Measurements from ENCODE around the gene BASP1.
A peak's percentile ranks its signal among the peaks of the same experiment; 100 is the strongest.
"Not testable (repeated sequence)": the region's sequence is repeated elsewhere in the genome, so short reads cannot be mapped to it uniquely, and the experiment has no call there.

Gene BASP1

GRCh38 chr5:17190799-17191391 is 26.5 kb upstream of the BASP1 start:
- H3K36me3 ChIP-seq (ENCODE audit: control insufficient read depth in 2 of 2, insufficient read depth in 1 of 2, low read length in 2 of 2): no peaks in the 10 kb centered on the region
- H3K9me3 ChIP-seq (ENCODE audit: control insufficient read depth, insufficient read depth, low read depth, low read length): no peaks in the 10 kb centered on the region
- ChIA-PET POLR2A (interaction anchor here (1.9 kb wide), 1 partner anchor 58 kb away, joined by 4 read pairs; no protein-coding TSS in a partner anchor), CTCF (interaction anchor here (0.6 to 5.9 kb wide), 91 partner anchors 9 to 1871 kb away, joined by 3 to 94 read pairs (median 6); partner anchors contain the start of gene MYO10)
- H3K4me1 ChIP-seq (ENCODE audit: control insufficient read depth, insufficient read depth, low read length): 0 out of 2 replicates have a peak, but pooled peaks cover 5% of the 10 kb centered on the region
- H3K27ac ChIP-seq (ENCODE audit: extremely low read depth, low read depth, low read length): no peak overlapping the region
- TF ChIP-seq, protein P1, sequence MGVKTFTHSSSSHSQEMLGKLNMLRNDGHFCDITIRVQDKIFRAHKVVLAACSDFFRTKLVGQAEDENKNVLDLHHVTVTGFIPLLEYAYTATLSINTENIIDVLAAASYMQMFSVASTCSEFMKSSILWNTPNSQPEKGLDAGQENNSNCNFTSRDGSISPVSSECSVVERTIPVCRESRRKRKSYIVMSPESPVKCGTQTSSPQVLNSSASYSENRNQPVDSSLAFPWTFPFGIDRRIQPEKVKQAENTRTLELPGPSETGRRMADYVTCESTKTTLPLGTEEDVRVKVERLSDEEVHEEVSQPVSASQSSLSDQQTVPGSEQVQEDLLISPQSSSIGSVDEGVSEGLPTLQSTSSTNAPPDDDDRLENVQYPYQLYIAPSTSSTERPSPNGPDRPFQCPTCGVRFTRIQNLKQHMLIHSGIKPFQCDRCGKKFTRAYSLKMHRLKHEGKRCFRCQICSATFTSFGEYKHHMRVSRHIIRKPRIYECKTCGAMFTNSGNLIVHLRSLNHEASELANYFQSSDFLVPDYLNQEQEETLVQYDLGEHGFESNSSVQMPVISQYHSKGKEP (tag by site-specific recombination; IDR thresholded peaks at IDR 0.05): peak; percentile 88
- TF ChIP-seq ZNF600 (tag by site-specific recombination; IDR thresholded peaks at IDR 0.05) (no peak), ZFP3 (tag by site-specific recombination; IDR thresholded peaks at IDR 0.05; ENCODE audit: low read depth) (no peak)
- H3K4me3 ChIP-seq (ENCODE audit: low read depth, low read length): no peak overlapping the region

DNA sequence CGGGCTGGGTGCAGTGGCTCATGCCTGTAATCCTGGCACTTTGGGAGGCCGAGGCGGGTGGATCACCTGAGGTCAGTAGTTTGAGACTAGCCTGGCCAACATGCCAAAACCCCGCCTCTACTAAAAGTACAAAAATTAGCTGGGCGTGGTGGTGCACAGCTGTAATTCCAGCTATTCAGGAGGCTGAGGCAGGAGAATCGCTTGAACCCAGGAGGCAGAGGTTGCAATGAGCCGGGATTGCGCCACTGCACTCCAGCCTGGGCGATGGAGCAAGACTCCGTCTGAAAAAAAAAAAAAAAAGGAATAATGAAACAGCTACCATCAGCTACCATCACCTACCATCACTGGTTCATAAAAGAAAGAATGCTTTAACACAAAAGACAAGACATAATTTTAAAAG is 25.9 kb upstream of the BASP1 start:
- H3K9me3 ChIP-seq (ENCODE audit: control insufficient read depth, insufficient read depth, low read depth, low read length); POLR2A ChIA-PET; H3K4me3 ChIP-seq (ENCODE audit: low read depth, low read length); H3K27ac ChIP-seq (ENCODE audit: extremely low read depth, low read depth, low read length); H3K4me1 ChIP-seq (ENCODE audit: control insufficient read depth, insufficient read depth, low read length); H3K36me3 ChIP-seq (ENCODE audit: control insufficient read depth in 2 of 2, insufficient read depth in 1 of 2, low read length in 2 of 2): not testable (repeated sequence)
- CTCF ChIA-PET: interaction anchor here (0.7 to 5.9 kb wide), 31 partner anchors 8 to 734 kb away, joined by 3 to 94 read pairs (median 9); no protein-coding TSS in a partner anchor

- Histone ChIP-seq H3K36me3 (ENCODE audit: control insufficient read depth in 2 of 2, insufficient read depth in 1 of 2, low read length in 2 of 2) (no peaks in the 10 kb centered on the region), H3K4me1 (ENCODE audit: control insufficient read depth, insufficient read depth, low read length) (0 out of 2 replicates have a peak, but pooled peaks cover 5% of the 10 kb centered on the region), H3K9me3 (ENCODE audit: control insufficient read depth, insufficient read depth, low read depth, low read length) (no peaks in the 10 kb centered on the region), H3K27ac (ENCODE audit: extremely low read depth, low read depth, low read length) (no peak overlapping the region), H3K4me3 (ENCODE audit: low read depth, low read length) (no peak overlapping the region)
- CTCF ChIA-PET: interaction anchor here (0.6 to 5.9 kb wide), 12 partner anchors 11 to 644 kb away, joined by 3 to 94 read pairs (median 12); no protein-coding TSS in a partner anchor
- POLR2A ChIA-PET: interaction anchor here (0.6 kb wide), 1 partner anchor 124 kb away, joined by 3 read pairs; no protein-coding TSS in a partner anchor
- TF ChIP-seq MYNN (tag by site-specific recombination; IDR thresholded peaks at IDR 0.05; ENCODE audit: borderline replicate concordance): no peak
- TF ChIP-seq ZIC2 (tag by site-specific recombination; IDR thresholded peaks at IDR 0.05): no peak
- no peak for TF ChIP-seq KLF7 (tag by site-specific recombination; IDR thresholded peaks at IDR 0.05; ENCODE audit: borderline replicate concordance)
- no peak for TF ChIP-seq ZNF335 (tag by site-specific recombination; conservative IDR thresholded peaks at IDR 0.05)
- no peak for TF ChIP-seq KLF9 (tag by site-specific recombination; IDR thresholded peaks at IDR 0.05; ENCODE audit: low read depth)
- no peak for TF ChIP-seq ZFP3 (tag by site-specific recombination; IDR thresholded peaks at IDR 0.05; ENCODE audit: low read depth)
- no peak for TF ChIP-seq ZNF391 (tag by site-specific recombination; IDR thresholded peaks at IDR 0.05; ENCODE audit: borderline replicate concordance, low read depth)
- TF ChIP-seq, protein P2, sequence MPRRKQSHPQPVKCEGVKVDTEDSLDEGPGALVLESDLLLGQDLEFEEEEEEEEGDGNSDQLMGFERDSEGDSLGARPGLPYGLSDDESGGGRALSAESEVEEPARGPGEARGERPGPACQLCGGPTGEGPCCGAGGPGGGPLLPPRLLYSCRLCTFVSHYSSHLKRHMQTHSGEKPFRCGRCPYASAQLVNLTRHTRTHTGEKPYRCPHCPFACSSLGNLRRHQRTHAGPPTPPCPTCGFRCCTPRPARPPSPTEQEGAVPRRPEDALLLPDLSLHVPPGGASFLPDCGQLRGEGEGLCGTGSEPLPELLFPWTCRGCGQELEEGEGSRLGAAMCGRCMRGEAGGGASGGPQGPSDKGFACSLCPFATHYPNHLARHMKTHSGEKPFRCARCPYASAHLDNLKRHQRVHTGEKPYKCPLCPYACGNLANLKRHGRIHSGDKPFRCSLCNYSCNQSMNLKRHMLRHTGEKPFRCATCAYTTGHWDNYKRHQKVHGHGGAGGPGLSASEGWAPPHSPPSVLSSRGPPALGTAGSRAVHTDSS (tag by site-specific recombination; IDR thresholded peaks at IDR 0.05): no peak
- no peak for TF ChIP-seq PRDM4 (tag by site-specific recombination; IDR thresholded peaks at IDR 0.05)
- TF ChIP-seq ZNF677 (tag by site-specific recombination; IDR thresholded peaks at IDR 0.05): no peak
- no peak for TF ChIP-seq ZNF561 (tag by site-specific recombination; IDR thresholded peaks at IDR 0.05; ENCODE audit: borderline replicate concordance)
- no peak for TF ChIP-seq ZNF148 (tag by site-specific recombination; IDR thresholded peaks at IDR 0.05; ENCODE audit: borderline replicate concordance)
- no peak for TF ChIP-seq ZNF324 (tag by site-specific recombination; IDR thresholded peaks at IDR 0.05)
- TF ChIP-seq SALL2 (tag by site-specific recombination; IDR thresholded peaks at IDR 0.05; ENCODE audit: borderline replicate concordance): no peak
- TF ChIP-seq ZNF16 (tag by site-specific recombination; IDR thresholded peaks at IDR 0.05; ENCODE audit: low read depth): no peak
- TF ChIP-seq FEZF1 (tag by site-specific recombination; IDR thresholded peaks at IDR 0.05): no peak
- no peak for TF ChIP-seq ZNF707 (tag by site-specific recombination; IDR thresholded peaks at IDR 0.05)
- TF ChIP-seq GLI2 (tag by site-specific recombination; IDR thresholded peaks at IDR 0.05; ENCODE audit: borderline replicate concordance, low read depth): no peak
- no peak for TF ChIP-seq ZBTB17 (tag by site-specific recombination; IDR thresholded peaks at IDR 0.05)
Observed at GRCh38 chr5:17192191-17192590, 25.2 kb upstream of the BASP1 start.

All from HEK293 (cell line).